ENCODE data around the gene CTTNBP2.

Gene CTTNBP2

GRCh38 chr7:117764031-117764430 is 109.2 kb downstream of the CTTNBP2 start:
- TF ChIP-seq CTCF (IDR thresholded peaks at IDR 0.05; ENCODE audit: control extremely low read depth, extremely low read depth, low read depth, missing control alignments), result no peak
- ChIA-PET CTCF (interaction anchor here (0.8 kb wide), 1 partner anchor 14 kb away, joined by 3 read pairs; no protein-coding TSS in a partner anchor), POLR2A (no interaction called here)
- DNase-seq (ENCODE audit: extremely low spot score), result no peak

GRCh38 chr7:117762055-117762454 is 111.2 kb downstream of the CTTNBP2 start:
- CTCF ChIA-PET, result interaction anchor here (0.7 to 1.1 kb wide), 2 partner anchors 11 to 25 kb away, joined by 3 read pairs; no protein-coding TSS in a partner anchor
- no peak for TF ChIP-seq CTCF (IDR thresholded peaks at IDR 0.05; ENCODE audit: control extremely low read depth, extremely low read depth, low read depth, missing control alignments)
- POLR2A ChIA-PET, result no interaction called here
- DNase-seq (ENCODE audit: extremely low spot score), result no peak

- no peak for TF ChIP-seq CTCF (IDR thresholded peaks at IDR 0.05; ENCODE audit: control extremely low read depth, extremely low read depth, low read depth, missing control alignments)
- DNase-seq (ENCODE audit: extremely low spot score), result no peak
- ChIA-PET CTCF (interaction anchor here (1.1 kb wide), 1 partner anchor 80 kb away, joined by 3 read pairs; no protein-coding TSS in a partner anchor), POLR2A (no interaction called here)
Measured at GRCh38 chr7:117759950-117760640, 113.1 kb downstream of the CTTNBP2 start.

- POLR2A ChIA-PET, result no interaction called here
- no peak for DNase-seq (ENCODE audit: extremely low spot score)
- CTCF ChIA-PET, result interaction anchor here (0.6 to 2.5 kb wide), 5 partner anchors 9 to 511 kb away, joined by 3 to 10 read pairs (median 4); no protein-coding TSS in a partner anchor
- TF ChIP-seq CTCF (IDR thresholded peaks at IDR 0.05; ENCODE audit: control extremely low read depth, extremely low read depth, low read depth, missing control alignments), result no peak
Measured at GRCh38 chr7:117757440-117757839, 115.8 kb downstream of the CTTNBP2 start.

- ChIA-PET CTCF (interaction anchor here (2.4 kb wide), 1 partner anchor 10 kb away, joined by 8 read pairs; no protein-coding TSS in a partner anchor), POLR2A (no interaction called here)
- no peak for TF ChIP-seq CTCF (IDR thresholded peaks at IDR 0.05; ENCODE audit: control extremely low read depth, extremely low read depth, low read depth, missing control alignments)
- no peak for DNase-seq (ENCODE audit: extremely low spot score)
Measured at GRCh38 chr7:117756586-117757085, 116.6 kb downstream of the CTTNBP2 start.

GRCh38 chr7:117755136-117755535 is 118.1 kb downstream of the CTTNBP2 start:
- ChIA-PET CTCF (interaction anchor here (0.7 kb wide), 1 partner anchor 398 kb away, joined by 3 read pairs; no protein-coding TSS in a partner anchor), POLR2A (no interaction called here)
- TF ChIP-seq CTCF (IDR thresholded peaks at IDR 0.05; ENCODE audit: control extremely low read depth, extremely low read depth, low read depth, missing control alignments), result no peak
- no peak for DNase-seq (ENCODE audit: extremely low spot score)
